H1 (cell line): ENCODE data around the gene TAPT1. TPM values are rescaled to one million over a fixed set of nuclear protein-coding genes. Genes with fewer than 3 reads are reported as not detected.

Experiments used
- CTCF ChIA-PET: fragments of 300-600 bp; sonication (Branson Sonifier 250); formaldehyde crosslinking; loops from one replicate; lab custom pipeline; 2021; ENCODE audit not compliant: partially characterized antibody; lab: Charles Lee
- POLR2A ChIA-PET: fragments of 300-600 bp; sonication (Branson Sonifier 250); formaldehyde crosslinking; loops from one replicate; lab custom pipeline; 2021; ENCODE audit warnings: inconsistent platforms; ENCODE audit not compliant: partially characterized antibody; lab: Charles Lee
- DNase-seq, 2 experiments: peaks; one replicate each; pipeline versions ENCODE4 v3.0.0 to v3.0.0-alpha.2; 2010 to 2022; ENCODE audit warnings: low spot score in 2 of 2, low read depth in 1 of 2, mixed read lengths in 1 of 2
- FAIRE-seq: peaks from 2 replicates; lab custom pipeline; 2011; peaks lifted over from hg19 to GRCh38; lab: Jason Lieb, UNC
- H2AFZ ChIP-seq: 2 replicates; pipeline ENCODE4 v1.8.1; 2012; ENCODE audit warnings: low read length, inconsistent platforms
- H2AK5ac ChIP-seq: 2 replicates; pipeline ENCODE4 v1.6.1; 2013; ENCODE audit warnings: low read depth, low read length
- H2BK120ac ChIP-seq: replicated peaks from 2 replicates; pipeline ENCODE3; 2013; ENCODE audit warnings: low read depth, low read length, inconsistent platforms
- H2BK12ac ChIP-seq: 2 replicates; pipeline ENCODE4 v1.6.1; 2013; ENCODE audit warnings: low read depth, low read length
- H2BK15ac ChIP-seq: 2 replicates; pipeline ENCODE4 v1.6.1; 2013; ENCODE audit warnings: low read length
- H2BK20ac ChIP-seq: 2 replicates; pipeline ENCODE4 v1.6.1; 2013; ENCODE audit warnings: low read length
- H2BK5ac ChIP-seq: 2 replicates; pipeline ENCODE4 v1.6.1; 2013; ENCODE audit warnings: low read depth, low read length
- H3K14ac ChIP-seq: 2 replicates; pipeline ENCODE4 v1.6.1; 2013; ENCODE audit warnings: inconsistent platforms; ENCODE audit not compliant: insufficient read length
- H3K18ac ChIP-seq: 2 replicates; pipeline ENCODE4 v1.6.1; 2013; ENCODE audit warnings: low read length; ENCODE audit errors: extremely low read depth
- H3K23ac ChIP-seq: 2 replicates; pipeline ENCODE4 v1.6.1; 2013; ENCODE audit warnings: inconsistent platforms; ENCODE audit not compliant: insufficient read length
- H3K23me2 ChIP-seq: 2 replicates; pipeline ENCODE4 v1.6.1; 2013; ENCODE audit warnings: low read depth, low read length
- H3K27ac ChIP-seq: 2 replicates; pipeline ENCODE4 v1.6.1; 2011; ENCODE audit warnings: low read depth, low read length, inconsistent platforms
- H3K27me3 ChIP-seq, 4 experiments: replicated peaks in 1 of 4; 1 replicate in 1 of 4; 2 replicates in 3 of 4; pipeline versions ENCODE4 v1.6.1 to v1.8.1; 2011 to 2013; ENCODE audit warnings: low read length in 3 of 4, mild to moderate bottlenecking in 3 of 4, inconsistent platforms in 2 of 4, mixed read lengths in 2 of 4, moderate library complexity in 1 of 4; ENCODE audit not compliant: control insufficient read depth in 3 of 4, insufficient read depth in 3 of 4; ENCODE audit errors: extremely low read depth in 1 of 4
- H3K36me3 ChIP-seq, 4 experiments: 2 replicates each; pipeline versions ENCODE4 v1.6.1 to v1.8.1; 2011 to 2013; ENCODE audit warnings: mild to moderate bottlenecking in 4 of 4, low read length in 3 of 4, moderate library complexity in 2 of 4, control low read depth in 1 of 4, inconsistent platforms in 1 of 4; ENCODE audit not compliant: insufficient read depth in 4 of 4, control insufficient read depth in 2 of 4
- H3K4ac ChIP-seq: replicated peaks from 2 replicates; pipeline ENCODE3; 2013; ENCODE audit warnings: low read length, low read depth, mixed read lengths, inconsistent platforms; ENCODE audit not compliant: insufficient read length
- H3K4me1 ChIP-seq, 4 experiments: replicated peaks in 1 of 4; 1 replicate in 1 of 4; 2 replicates in 3 of 4; pipeline versions ENCODE4 v1.6.1 to v1.8.1; 2011 to 2013; ENCODE audit warnings: low read length in 3 of 4, inconsistent platforms in 2 of 4, mixed read lengths in 1 of 4; ENCODE audit not compliant: insufficient read depth in 4 of 4, control insufficient read depth in 3 of 4
- H3K4me2 ChIP-seq, 2 experiments: 2 replicates each; pipeline versions ENCODE4 v1.6.1 to v1.8.1; 2011 to 2013; ENCODE audit warnings: low read depth in 2 of 2, low read length in 2 of 2, control low read depth in 1 of 2, inconsistent platforms in 1 of 2, mild to moderate bottlenecking in 1 of 2; ENCODE audit not compliant: insufficient read depth in 1 of 2
- H3K4me3 ChIP-seq, 4 experiments: fragments of 200-600, 300-600 bp in 1 of 4; sonication (generic), shearing (Covaris generic), sonication (Bioruptor Twin) in 1 of 4; 2 replicates each; pipeline versions ENCODE4 v1.5.1 to v1.8.1; 2011 to 2016; ENCODE audit warnings: low read length in 4 of 4, low read depth in 3 of 4, control low read depth in 2 of 4, inconsistent platforms in 2 of 4, mild to moderate bottlenecking in 2 of 4, mixed read lengths in 1 of 4, moderate library complexity in 1 of 4; ENCODE audit not compliant: insufficient read depth in 2 of 4; ENCODE audit errors: extremely low read depth in 1 of 4
- H3K56ac ChIP-seq: replicated peaks from 2 replicates; pipeline ENCODE3; 2013; ENCODE audit warnings: low read depth, mild to moderate bottlenecking, mixed read lengths, low read length, inconsistent platforms; ENCODE audit not compliant: insufficient read length
- H3K79me1 ChIP-seq: 2 replicates; pipeline ENCODE4 v1.6.1; 2013; ENCODE audit warnings: low read depth, low read length, control low read depth
- H3K79me2 ChIP-seq, 2 experiments: 2 replicates each; pipeline versions ENCODE4 v1.6.1 to v1.8.1; 2012 to 2013; ENCODE audit warnings: low read length in 2 of 2, mild to moderate bottlenecking in 2 of 2, inconsistent platforms in 1 of 2; ENCODE audit not compliant: insufficient read depth in 2 of 2, control insufficient read depth in 1 of 2
- H3K9ac ChIP-seq, 4 experiments: replicated peaks in 1 of 4; 1 replicate in 1 of 4; 2 replicates in 3 of 4; pipeline versions ENCODE4 v1.6.1 to v1.8.1; 2011 to 2013; ENCODE audit warnings: low read depth in 3 of 4, low read length in 3 of 4, control low read depth in 2 of 4, mild to moderate bottlenecking in 2 of 4, moderate library complexity in 2 of 4, inconsistent platforms in 1 of 4; ENCODE audit errors: extremely low read depth in 1 of 4
- H3K9me3 ChIP-seq, 2 experiments: 2 replicates each; pipeline versions ENCODE4 v1.6.1 to v1.8.1; 2012 to 2013; ENCODE audit warnings: mild to moderate bottlenecking in 2 of 2, moderate library complexity in 2 of 2, control low read depth in 1 of 2, inconsistent platforms in 1 of 2, low read depth in 1 of 2, low read length in 1 of 2, mixed read lengths in 1 of 2; ENCODE audit not compliant: insufficient read depth in 2 of 2
- H4K20me1 ChIP-seq, 2 experiments: replicated peaks in 1 of 2; 2 replicates each; pipeline versions ENCODE3 to v1.8.1; 2011 to 2013; ENCODE audit warnings: inconsistent platforms in 2 of 2, low read length in 2 of 2, mild to moderate bottlenecking in 1 of 2; ENCODE audit not compliant: insufficient read depth in 2 of 2, control insufficient read depth in 1 of 2
- H4K5ac ChIP-seq: 2 replicates; pipeline ENCODE4 v1.6.1; 2013; ENCODE audit warnings: low read length, low read depth, mixed read lengths, inconsistent platforms; ENCODE audit not compliant: insufficient read length
- H4K8ac ChIP-seq: 2 replicates; pipeline ENCODE4 v1.8.0; 2013; ENCODE audit warnings: mild to moderate bottlenecking, moderate library complexity, low read length, inconsistent platforms; ENCODE audit not compliant: insufficient read depth; ENCODE audit errors: extremely low read depth
- H4K91ac ChIP-seq: replicated peaks from 2 replicates; pipeline ENCODE3; 2013; ENCODE audit warnings: low read length, mixed read lengths, inconsistent platforms; ENCODE audit not compliant: insufficient read length
- ATF2 ChIP-seq: IDR thresholded peaks from 2 replicates; pipeline ENCODE4 v1.6.1; 2012; ENCODE audit warnings: low read length, inconsistent platforms
- CBX8 ChIP-seq: fragments of 300-800, 300-1000 bp; sonication (generic); IDR thresholded peaks from 2 replicates; pipeline ENCODE4 v1.7.1; 2016; ENCODE audit warnings: low read depth, low read length, borderline replicate concordance
- CHD2 ChIP-seq: IDR thresholded peaks from 2 replicates; pipeline ENCODE4 v1.6.1; 2012; ENCODE audit warnings: low read length, improper control_type of control experiment
- EZH2 ChIP-seq: fragments of 200-600 bp; sonication (generic); IDR thresholded peaks from 2 replicates; pipeline ENCODE4 v1.7.1; 2012; ENCODE audit warnings: low read depth, mild to moderate bottlenecking, moderate library complexity, low read length, inconsistent platforms; ENCODE audit not compliant: severe bottlenecking
- GABPA ChIP-seq: IDR thresholded peaks from 2 replicates; pipeline ENCODE4 v1.6.1; 2011; ENCODE audit warnings: mild to moderate bottlenecking, low read length, moderate library complexity, borderline replicate concordance; ENCODE audit not compliant: insufficient read depth
- KDM5A ChIP-seq: fragments of 200-600 bp; IDR thresholded peaks from 2 replicates; pipeline ENCODE4 v1.7.1; 2012; ENCODE audit warnings: mild to moderate bottlenecking, low read length, inconsistent platforms, mixed read lengths
- MAFK ChIP-seq: IDR thresholded peaks from 2 replicates; pipeline ENCODE4 v1.6.1; 2012; ENCODE audit warnings: low read depth, mild to moderate bottlenecking, improper control_type of control experiment, low read length
- PHF8 ChIP-seq: fragments of 200-600 bp; sonication (generic); conservative IDR thresholded peaks from 2 replicates; pipeline ENCODE4 v1.7.1; 2012; ENCODE audit warnings: low read depth, mild to moderate bottlenecking, inconsistent platforms, low read length, moderate library complexity
- SIN3A ChIP-seq, 2 experiments: IDR thresholded peaks in 1 of 2; conservative IDR thresholded peaks in 1 of 2; 2 replicates each; pipeline ENCODE4 v1.6.1; 2011 to 2012; ENCODE audit warnings: low read length in 2 of 2, improper control_type of control experiment in 1 of 2, low read depth in 1 of 2, mild to moderate bottlenecking in 1 of 2
- SP2 ChIP-seq: IDR thresholded peaks from 2 replicates; pipeline ENCODE4 v1.6.1; 2012; ENCODE audit warnings: mild to moderate bottlenecking, low read length, inconsistent platforms
- TEAD4 ChIP-seq: IDR thresholded peaks from 2 replicates; pipeline ENCODE4 v1.6.1; 2012; ENCODE audit warnings: low read depth, low read length, inconsistent platforms, mixed read lengths
- WGBS, 2 experiments: shearing (Covaris generic) in 1 of 2; methylation state at CpG; one replicate each; pipeline versions ENCODE4 v1.1.6 to v1.1.7; 2013 to 2015; ENCODE audit warnings: low lambda C conversion rate in 2 of 2, mixed read lengths in 2 of 2, inconsistent platforms in 1 of 2, low coverage in 1 of 2, missing lambda C conversion rate in 1 of 2; ENCODE audit not compliant: insufficient replicate concordance in 2 of 2, insufficient coverage in 1 of 2, insufficient read length in 1 of 2; ENCODE audit errors: extremely low coverage in 1 of 2, missing lambda C conversion rate in 1 of 2; 5-methylcytosine and 5-hydroxymethylcytosine counted together
- polyA plus RNA-seq, 7 experiments: library from polyadenylated mRNA; depleted of rRNA in 3 of 7; stranded (reverse) in 5 of 7; unstranded in 2 of 7; fragments of >200 nt in 5 of 7; fragments of 200-250 nt in 2 of 7; gene quantifications; 1 replicate in 5 of 7; 2 replicates in 1 of 7; 4 replicates in 1 of 7; pipeline versions ENCODE4 v1.2.1 to v1.2.3, GENCODE V29; 2011 to 2013; ENCODE audit warnings: missing spikeins in 2 of 7, mixed read lengths in 2 of 7
- total RNA-seq: library from RNA; stranded (reverse); fragmentation: NEBNext Ultra II Directional; extraction: Animal tissue kit (Norgen Biotek cat#: 25700); gene quantifications from 2 replicates; pipeline ENCODE4 v1.2.1, GENCODE V29; 2021

Gene TAPT1
- total and polyA plus RNA-seq, 2 of the 8 experiments (the other 6 are each of a cell fraction or from before 2014, with no cell fraction given): 4.2 to 15.3 TPM

- ChIA-PET POLR2A (interaction anchor here (0.7 kb wide), 1 partner anchor 13 kb away, joined by 4 read pairs; no protein-coding TSS in a partner anchor), CTCF (interaction anchor here (0.7 to 1.5 kb wide), 3 partner anchors 13 to 826 kb away, joined by 3 read pairs; no protein-coding TSS in a partner anchor)
- no peak overlapping the region for H3K4ac ChIP-seq
- DNase-seq: no peak
- no peak overlapping the region for H3K23ac ChIP-seq
- H4K8ac ChIP-seq: no peak overlapping the region
- H3K4me3 ChIP-seq: no peak overlapping the region
- H4K5ac ChIP-seq: no peak overlapping the region
- no peaks in the 10 kb centered on the region for H3K79me1 ChIP-seq
- H3K36me3 ChIP-seq: no peaks in the 10 kb centered on the region; a peak in 1 of 8 replicates
- H2BK20ac ChIP-seq: no peak overlapping the region
- 80 to 100% methylated on average over 2 to 3 of the region's 3 CpGs for WGBS, 2 experiments
- no peak overlapping the region for H4K91ac ChIP-seq
- no peak overlapping the region for H3K9ac ChIP-seq
- no peak overlapping the region for H3K4me2 ChIP-seq
- H2BK12ac ChIP-seq: no peak overlapping the region
- H3K27me3 ChIP-seq: no peaks in the 10 kb centered on the region
- no peak overlapping the region for H2BK120ac ChIP-seq
- H3K18ac ChIP-seq: no peak overlapping the region
- peaks cover 0 to 3% of the 10 kb centered on the region in 2 experiments; a peak in 1 of 4 replicates for H3K79me2 ChIP-seq
- H2AFZ ChIP-seq: no peak overlapping the region
- no peak overlapping the region for H3K56ac ChIP-seq
- no peak overlapping the region for H3K27ac ChIP-seq
- no peak overlapping the region for H2BK15ac ChIP-seq
- H2BK5ac ChIP-seq: no peak overlapping the region
- H3K14ac ChIP-seq: no peak overlapping the region
- FAIRE-seq: no peak
- H2AK5ac ChIP-seq: no peak overlapping the region
- no peaks in the 10 kb centered on the region for H3K9me3 ChIP-seq
- H3K23me2 ChIP-seq: no peaks in the 10 kb centered on the region
- H3K4me1 ChIP-seq: no peaks in the 10 kb centered on the region
- H4K20me1 ChIP-seq: peaks cover 0 to 2% of the 10 kb centered on the region in 2 experiments
- TF ChIP-seq EZH2 (no peak), MAFK (no peak), PHF8 (no peak), ATF2 (no peak), CHD2 (no peak), SP2 (no peak), GABPA (no peak), KDM5A (no peak), SIN3A (conservative IDR thresholded peaks at IDR 0.05 in 1 of 2, IDR thresholded peaks at IDR 0.05 in 1 of 2; ENCODE audit: low read depth in 1 of 2, low read length in 2 of 2) (no peak), TEAD4 (no peak), CBX8 (no peak)
Measured at GRCh38 chr4:16212138-16212782, 14.0 kb downstream of the TAPT1 start.
